ENCODE data around the gene POMP.
A peak's percentile ranks its signal among the peaks of the same experiment; 100 is the strongest.

The POMP gene

GRCh38 chr13:28630869-28631268 lies 28.1 kb upstream of the POMP start:
- TF ChIP-seq MAX (IDR thresholded peaks at IDR 0.05), result no peak
- TF ChIP-seq TAF1 (IDR thresholded peaks at IDR 0.05; ENCODE audit: low read depth), result no peak
- no peak for TF ChIP-seq EGR1 (IDR thresholded peaks at IDR 0.05)
- TF ChIP-seq CEBPB (IDR thresholded peaks at IDR 0.05), result no peak
- TF ChIP-seq RAD21 (IDR thresholded peaks at IDR 0.05; ENCODE audit: low read depth), result no peak
- no peak for TF ChIP-seq TCF12 (IDR thresholded peaks at IDR 0.05; ENCODE audit: low read depth)

- TF ChIP-seq CREB1 (IDR thresholded peaks at IDR 0.05; ENCODE audit: low read depth), result no peak
- no peak for TF ChIP-seq TAF1 (IDR thresholded peaks at IDR 0.05; ENCODE audit: low read depth)
- no peak for TF ChIP-seq YY1 (IDR thresholded peaks at IDR 0.05; ENCODE audit: low read depth)
Observed at GRCh38 chr13:28631801-28632200, 27.1 kb upstream of the POMP start.

- no peak for TF ChIP-seq RAD21 (IDR thresholded peaks at IDR 0.05; ENCODE audit: low read depth)
- TF ChIP-seq EP300 (IDR thresholded peaks at IDR 0.05; ENCODE audit: borderline replicate concordance), result no peak
- TF ChIP-seq CEBPB (IDR thresholded peaks at IDR 0.05), result no peak
- no peak for TF ChIP-seq EGR1 (IDR thresholded peaks at IDR 0.05)
- TF ChIP-seq ZBTB7A (IDR thresholded peaks at IDR 0.05; ENCODE audit: low read depth), result no peak
- TF ChIP-seq YY1 (IDR thresholded peaks at IDR 0.05; ENCODE audit: low read depth), result no peak
- no peak for TF ChIP-seq CREB1 (IDR thresholded peaks at IDR 0.05; ENCODE audit: low read depth)
- no peak for TF ChIP-seq MAX (IDR thresholded peaks at IDR 0.05)
- TF ChIP-seq REST (IDR thresholded peaks at IDR 0.05; ENCODE audit: low read depth), result no peak
- TF ChIP-seq TCF12 (IDR thresholded peaks at IDR 0.05; ENCODE audit: low read depth), result no peak
- TF ChIP-seq TEAD4 (IDR thresholded peaks at IDR 0.05), result no peak
Observed at GRCh38 chr13:28636069-28636468, 22.9 kb upstream of the POMP start.

- TF ChIP-seq RAD21 (IDR thresholded peaks at IDR 0.05; ENCODE audit: low read depth), result peak; percentile 97
- no peak for TF ChIP-seq FOXM1 (IDR thresholded peaks at IDR 0.05; ENCODE audit: borderline replicate concordance, low read depth)
Observed at GRCh38 chr13:28636677-28637317, 22.1 kb upstream of the POMP start.

GRCh38 chr13:28637714-28638355 lies 21.1 kb upstream of the POMP start:
- TF ChIP-seq ZBTB7A (IDR thresholded peaks at IDR 0.05; ENCODE audit: low read depth) (no peak), CEBPB (IDR thresholded peaks at IDR 0.05) (no peak), REST (IDR thresholded peaks at IDR 0.05; ENCODE audit: low read depth) (no peak), TCF12 (IDR thresholded peaks at IDR 0.05; ENCODE audit: low read depth) (no peak), YY1 (IDR thresholded peaks at IDR 0.05; ENCODE audit: low read depth) (no peak)

GRCh38 chr13:28638756-28639155 lies 20.2 kb upstream of the POMP start:
- TF ChIP-seq TCF12 (IDR thresholded peaks at IDR 0.05; ENCODE audit: low read depth) (no peak), EGR1 (IDR thresholded peaks at IDR 0.05) (no peak), REST (IDR thresholded peaks at IDR 0.05; ENCODE audit: low read depth) (no peak), RAD21 (IDR thresholded peaks at IDR 0.05; ENCODE audit: low read depth) (no peak), USF1 (IDR thresholded peaks at IDR 0.05) (no peak), NFIC (IDR thresholded peaks at IDR 0.05) (no peak), YY1 (IDR thresholded peaks at IDR 0.05; ENCODE audit: low read depth) (no peak), ZBTB7A (IDR thresholded peaks at IDR 0.05; ENCODE audit: low read depth) (no peak), CREB1 (IDR thresholded peaks at IDR 0.05; ENCODE audit: low read depth) (no peak), FOXM1 (IDR thresholded peaks at IDR 0.05; ENCODE audit: borderline replicate concordance, low read depth) (no peak), EP300 (IDR thresholded peaks at IDR 0.05; ENCODE audit: borderline replicate concordance) (no peak), TAF1 (IDR thresholded peaks at IDR 0.05; ENCODE audit: low read depth) (no peak), TEAD4 (IDR thresholded peaks at IDR 0.05) (no peak), CEBPB (IDR thresholded peaks at IDR 0.05) (no peak), MAX (IDR thresholded peaks at IDR 0.05) (no peak)

All from Ishikawa (cell line).